RWPE1 (cell line): ENCODE measurements around the gene OR7A5.
A peak's percentile ranks its signal among the peaks of the same experiment; 100 is the strongest.

ENCODE experiments used
- CTCF ChIA-PET: fragments of 350-600 bp; sonication (Branson Sonifier 250); formaldehyde crosslinking; extraction: SDS; loops from one replicate; lab custom pipeline; 2021; lab: Yijun Ruan, JAX
- POLR2A ChIA-PET: fragments of 400-600 bp; formaldehyde crosslinking; extraction: SDS; loops from one replicate; lab custom pipeline; 2020; ENCODE audit warnings: antibody characterized with exemption; ENCODE audit not compliant: low non-redundant PET; lab: Yijun Ruan, JAX
- DNase-seq: peaks from one replicate; pipeline ENCODE4 v3.0.0; 2012; ENCODE audit warnings: low spot score
- H3K27ac ChIP-seq: fragments of 450-650 bp; 2 replicates; pipeline ENCODE4 v1.5.1; 2017
- TF ChIP-seq, protein P1 (sequence below): fragments of 450-650 bp; conservative IDR thresholded peaks from 2 replicates; pipeline ENCODE4 v1.5.1; 2017; ENCODE audit warnings: low read depth, mild to moderate bottlenecking

Gene OR7A5

DNA sequence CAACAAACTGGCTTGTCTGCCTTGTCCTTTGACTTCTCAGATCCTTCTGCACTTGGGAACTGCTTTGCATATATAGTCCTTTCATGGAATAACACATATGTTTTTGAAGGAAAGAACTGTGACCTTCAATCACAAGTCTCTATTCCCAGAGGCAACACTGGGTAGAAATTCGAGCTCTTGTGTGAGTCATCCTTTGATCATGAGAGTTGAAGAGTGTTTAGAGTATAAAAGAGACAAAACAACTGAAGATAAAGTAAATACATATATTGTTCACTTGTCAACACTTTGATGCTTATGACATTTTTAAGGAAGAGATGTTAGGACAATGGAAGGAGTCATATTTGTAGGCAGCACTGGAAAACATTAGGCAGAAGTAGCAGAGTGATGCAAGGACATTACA is 5.2 kb upstream of the OR7A5 start:
- ChIA-PET POLR2A (no interaction called here), CTCF (interaction anchor here (0.5 kb wide), 1 partner anchor 205 kb away, joined by 6 read pairs; no protein-coding TSS in a partner anchor)
- no peak for DNase-seq
- TF ChIP-seq, protein P1, sequence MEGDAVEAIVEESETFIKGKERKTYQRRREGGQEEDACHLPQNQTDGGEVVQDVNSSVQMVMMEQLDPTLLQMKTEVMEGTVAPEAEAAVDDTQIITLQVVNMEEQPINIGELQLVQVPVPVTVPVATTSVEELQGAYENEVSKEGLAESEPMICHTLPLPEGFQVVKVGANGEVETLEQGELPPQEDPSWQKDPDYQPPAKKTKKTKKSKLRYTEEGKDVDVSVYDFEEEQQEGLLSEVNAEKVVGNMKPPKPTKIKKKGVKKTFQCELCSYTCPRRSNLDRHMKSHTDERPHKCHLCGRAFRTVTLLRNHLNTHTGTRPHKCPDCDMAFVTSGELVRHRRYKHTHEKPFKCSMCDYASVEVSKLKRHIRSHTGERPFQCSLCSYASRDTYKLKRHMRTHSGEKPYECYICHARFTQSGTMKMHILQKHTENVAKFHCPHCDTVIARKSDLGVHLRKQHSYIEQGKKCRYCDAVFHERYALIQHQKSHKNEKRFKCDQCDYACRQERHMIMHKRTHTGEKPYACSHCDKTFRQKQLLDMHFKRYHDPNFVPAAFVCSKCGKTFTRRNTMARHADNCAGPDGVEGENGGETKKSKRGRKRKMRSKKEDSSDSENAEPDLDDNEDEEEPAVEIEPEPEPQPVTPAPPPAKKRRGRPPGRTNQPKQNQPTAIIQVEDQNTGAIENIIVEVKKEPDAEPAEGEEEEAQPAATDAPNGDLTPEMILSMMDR = no peak
- no peak overlapping the region for H3K27ac ChIP-seq

DNA sequence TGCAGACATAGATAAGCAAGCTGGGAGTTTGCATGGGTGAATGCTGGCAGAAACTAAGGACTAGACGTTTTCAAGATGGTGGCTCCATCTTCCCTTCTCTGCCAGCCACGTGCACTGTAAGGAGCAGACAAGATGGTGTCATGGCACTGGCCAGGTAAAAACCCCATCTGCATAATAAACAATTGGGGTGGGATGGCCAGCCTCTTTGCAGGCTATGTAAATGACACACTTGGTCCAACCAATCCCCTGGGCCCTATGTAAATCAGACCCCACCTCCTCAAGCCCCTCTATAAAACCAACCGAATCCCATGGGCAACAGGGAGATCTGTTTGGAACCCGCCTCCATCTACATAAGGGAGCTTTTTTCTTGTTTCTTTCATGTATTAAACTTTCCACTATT is 2.4 kb upstream of the OR7A5 start:
- CTCF ChIA-PET = no interaction called here

DNA sequence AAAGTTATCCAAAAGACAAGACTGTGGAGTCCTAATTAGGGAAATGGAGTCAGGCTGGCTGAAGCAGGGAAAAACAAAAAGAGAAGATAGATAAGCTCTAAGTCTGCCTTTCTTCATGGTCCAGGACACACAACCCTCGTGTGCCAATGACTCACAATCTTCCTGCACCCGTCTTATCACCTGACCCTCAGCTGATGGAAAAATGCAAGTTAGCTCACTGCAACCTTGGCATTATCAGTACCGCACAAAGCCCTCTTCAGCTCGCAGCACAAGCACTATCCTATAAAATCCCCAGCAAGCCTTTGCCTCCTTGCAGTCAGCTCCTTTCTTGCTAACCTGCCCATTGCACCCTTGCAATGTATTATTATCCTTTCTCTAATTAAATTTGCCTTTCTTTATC is 4.3 kb downstream of the OR7A5 start:
- TF ChIP-seq, protein P1 = no peak
- CTCF ChIA-PET = no interaction called here

More for the DNA sequence above, 2.4 kb upstream of the OR7A5 start:
- POLR2A ChIA-PET = no interaction called here
- no peak for DNase-seq
- no peak overlapping the region for H3K27ac ChIP-seq
- TF ChIP-seq, protein P1 = no peak

DNA sequence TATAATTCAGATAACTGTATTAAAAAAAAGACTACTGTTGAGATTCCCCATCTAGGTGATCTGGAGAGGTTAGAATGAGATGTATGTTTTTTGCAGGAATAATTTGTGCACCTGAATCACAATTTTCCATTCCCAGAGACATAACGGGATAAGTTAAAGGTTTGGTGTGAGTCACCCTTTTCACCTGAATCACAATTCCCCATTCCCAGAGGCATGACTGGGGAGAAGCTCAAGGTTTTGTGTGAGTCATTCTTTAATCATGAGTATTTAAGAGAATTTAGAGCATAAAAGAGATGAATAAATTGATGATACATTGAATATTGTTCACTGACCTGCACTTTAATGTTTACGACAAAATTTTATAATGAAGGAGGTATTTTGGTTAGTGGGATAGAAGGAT is 9.0 kb downstream of the OR7A5 start:
- TF ChIP-seq, protein P1 = no peak
- ChIA-PET CTCF (interaction anchor here (0.7 kb wide), 3 partner anchors 13 to 120 kb away, joined by 3 read pairs; no protein-coding TSS in a partner anchor), POLR2A (no interaction called here)
- H3K27ac ChIP-seq = no peak overlapping the region
- DNase-seq = peak; percentile 82

More for the DNA sequence above, 4.3 kb downstream of the OR7A5 start:
- POLR2A ChIA-PET = no interaction called here
- H3K27ac ChIP-seq = no peak overlapping the region
- no peak for DNase-seq

DNA sequence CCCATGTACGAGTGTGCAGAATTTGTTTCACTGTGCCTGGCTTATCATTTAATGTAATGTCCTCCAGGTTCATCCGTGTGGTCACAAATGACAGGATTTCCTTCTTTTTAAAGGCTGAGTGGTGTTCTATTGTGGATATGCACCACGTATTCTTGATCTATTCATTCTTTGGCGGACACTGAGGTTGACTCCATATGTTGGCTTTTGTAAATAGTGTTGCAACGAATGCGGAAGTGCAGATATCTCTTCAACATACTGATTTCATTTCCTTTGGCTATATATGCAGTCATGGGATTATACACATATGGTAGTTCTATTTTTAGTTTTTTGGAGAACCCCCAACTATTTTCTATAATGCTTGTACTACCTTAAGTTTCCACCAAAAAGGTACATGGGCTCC is 13.0 kb downstream of the OR7A5 start:
- H3K27ac ChIP-seq = no peak overlapping the region
- CTCF ChIA-PET = interaction anchor here (0.6 kb wide), 2 partner anchors 10 to 342 kb away, joined by 3 to 8 read pairs; no protein-coding TSS in a partner anchor
- POLR2A ChIA-PET = no interaction called here
- TF ChIP-seq, protein P1 = no peak
- DNase-seq = no peak

DNA sequence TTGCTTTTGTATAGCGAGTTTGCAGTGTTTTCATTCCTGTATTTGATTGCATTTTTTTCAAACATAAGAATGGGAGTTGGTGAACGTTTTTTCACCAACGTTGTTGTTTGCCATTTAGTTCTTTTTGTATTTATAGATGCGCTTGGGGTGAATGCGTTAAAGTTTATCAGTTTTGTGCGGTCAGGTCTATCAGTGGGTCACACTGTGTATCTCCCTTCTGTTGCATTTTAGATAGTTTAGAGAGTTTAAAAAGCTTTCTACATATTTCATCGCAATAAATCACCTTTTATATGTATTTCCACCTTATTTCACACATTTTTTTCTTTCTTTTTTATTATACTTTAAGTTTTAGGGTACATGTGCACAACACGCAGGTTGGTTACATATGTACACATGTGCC is 16.4 kb downstream of the OR7A5 start:
- no peak for DNase-seq
- ChIA-PET POLR2A (no interaction called here), CTCF (interaction anchor here (0.7 kb wide), 1 partner anchor 54 kb away, joined by 4 read pairs; no protein-coding TSS in a partner anchor)
- TF ChIP-seq, protein P1 = no peak
- H3K27ac ChIP-seq = no peak overlapping the region
